Nephron progenitor cell (in vitro differentiated cells): ENCODE data around the gene NXT1.

Source experiments
- DNase-seq: peaks from one replicate; pipeline ENCODE4 v3.0.0; 2021
- H3K27ac Mint-ChIP-seq: 2 replicates; pipeline ENCODE4 v1.8.0; 2021; ENCODE audit warnings: mild to moderate bottlenecking, moderate library complexity, mixed read lengths
- H3K27me3 Mint-ChIP-seq: 2 replicates; pipeline ENCODE4 v1.8.0; 2021; ENCODE audit warnings: mild to moderate bottlenecking, low read depth, mixed read lengths; ENCODE audit not compliant: poor library complexity
- H3K36me3 Mint-ChIP-seq: 2 replicates; pipeline ENCODE4 v1.8.0; 2021; ENCODE audit warnings: low read depth, mixed read lengths
- H3K4me1 Mint-ChIP-seq: 2 replicates; pipeline ENCODE4 v1.8.0; 2021; ENCODE audit warnings: mixed read lengths
- H3K4me3 Mint-ChIP-seq: 2 replicates; pipeline ENCODE4 v1.8.0; 2021; ENCODE audit warnings: mild to moderate bottlenecking, moderate library complexity, mixed read lengths
- H3K9me3 Mint-ChIP-seq: 2 replicates; pipeline ENCODE4 v1.8.0; 2021; ENCODE audit warnings: mild to moderate bottlenecking, moderate library complexity, mixed read lengths
- CTCF ChIP-seq: fragments of 200-600 bp; sonication (generic); IDR thresholded peaks from 2 replicates; pipeline ENCODE4 v1.5.0; 2021; ENCODE audit warnings: antibody characterized with exemption

NXT1 gene

GRCh38 chr20:23367770-23368169, 17.2 kb downstream of the NXT1 start:
- H3K4me1 Mint-ChIP-seq = peaks cover 38% of the 10 kb centered on the region
- H3K4me3 Mint-ChIP-seq = no peak overlapping the region
- no peak for TF ChIP-seq CTCF
- no peaks in the 10 kb centered on the region for H3K9me3 Mint-ChIP-seq
- no peaks in the 10 kb centered on the region for H3K27me3 Mint-ChIP-seq
- H3K27ac Mint-ChIP-seq = peak overlapping the region; percentile 32
- no peak for DNase-seq
- peaks cover 49% of the 10 kb centered on the region for H3K36me3 Mint-ChIP-seq

DNA sequence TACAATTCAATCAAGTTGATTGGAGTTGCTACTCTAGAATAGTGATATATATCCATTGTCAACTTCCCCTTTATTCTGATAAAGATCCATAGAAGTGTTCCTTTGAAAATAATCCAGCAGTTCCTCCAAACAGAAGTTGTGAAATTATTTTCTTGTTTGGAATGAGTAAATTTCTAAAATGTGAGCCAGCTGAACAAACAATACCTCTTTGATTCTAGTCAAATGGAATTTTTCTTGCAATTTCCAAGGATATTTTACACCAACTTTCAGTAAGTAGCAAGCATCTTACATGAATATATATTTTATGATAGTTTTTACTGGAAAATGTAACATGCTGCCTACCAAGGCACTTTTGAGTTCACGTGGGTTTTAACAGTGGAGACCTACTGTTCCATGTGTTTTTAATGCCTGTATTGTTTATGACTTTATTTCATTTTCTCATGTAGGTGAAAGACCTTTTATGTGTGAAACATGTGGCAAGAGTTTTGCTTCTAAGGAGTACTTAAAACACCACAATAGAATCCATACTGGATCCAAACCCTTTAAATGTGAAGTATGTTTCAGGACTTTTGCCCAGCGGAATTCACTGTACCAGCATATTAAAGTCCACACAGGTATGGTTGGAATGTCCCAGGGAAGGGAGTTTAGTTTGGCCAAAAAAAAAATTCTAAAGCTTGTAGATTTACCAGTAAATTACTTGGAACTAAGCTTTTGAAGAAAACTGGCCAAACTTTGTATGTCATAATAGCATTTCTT, 17.9 kb downstream of the NXT1 start:
- Mint-ChIP-seq H3K9me3 (no peaks in the 10 kb centered on the region), H3K4me1 (peaks cover 31% of the 10 kb centered on the region), H3K27ac (peak overlapping the region; percentile 8), H3K4me3 (no peak overlapping the region), H3K36me3 (peaks cover 51% of the 10 kb centered on the region), H3K27me3 (no peaks in the 10 kb centered on the region)
- no peak for DNase-seq
- no peak for TF ChIP-seq CTCF

GRCh38 chr20:23369072-23369823, 18.7 kb downstream of the NXT1 start:
- H3K36me3 Mint-ChIP-seq = peaks cover 57% of the 10 kb centered on the region
- peaks cover 23% of the 10 kb centered on the region for H3K4me1 Mint-ChIP-seq
- no peaks in the 10 kb centered on the region for H3K9me3 Mint-ChIP-seq
- H3K4me3 Mint-ChIP-seq = no peak overlapping the region
- H3K27ac Mint-ChIP-seq = peak overlapping the region; percentile 8
- H3K27me3 Mint-ChIP-seq = no peaks in the 10 kb centered on the region
- no peak for DNase-seq
- TF ChIP-seq CTCF = no peak

GRCh38 chr20:23370274-23370673, 19.7 kb downstream of the NXT1 start:
- Mint-ChIP-seq H3K4me3 (no peak overlapping the region), H3K27me3 (no peaks in the 10 kb centered on the region), H3K27ac (no peak overlapping the region), H3K9me3 (no peaks in the 10 kb centered on the region), H3K36me3 (peaks cover 55% of the 10 kb centered on the region), H3K4me1 (peaks cover 13% of the 10 kb centered on the region)
- no peak for DNase-seq
- TF ChIP-seq CTCF = no peak

- no peak for TF ChIP-seq CTCF
- Mint-ChIP-seq H3K27me3 (no peaks in the 10 kb centered on the region), H3K4me3 (no peak overlapping the region), H3K9me3 (no peaks in the 10 kb centered on the region), H3K27ac (no peak overlapping the region), H3K36me3 (peaks cover 58% of the 10 kb centered on the region), H3K4me1 (peaks cover 11% of the 10 kb centered on the region)
- DNase-seq = no peak
These were observed 20.3 kb downstream of the NXT1 start for GRCh38 chr20:23370873-23371272.
